ENCODE results near the gene IDH3B.

Gene IDH3B

DNA sequence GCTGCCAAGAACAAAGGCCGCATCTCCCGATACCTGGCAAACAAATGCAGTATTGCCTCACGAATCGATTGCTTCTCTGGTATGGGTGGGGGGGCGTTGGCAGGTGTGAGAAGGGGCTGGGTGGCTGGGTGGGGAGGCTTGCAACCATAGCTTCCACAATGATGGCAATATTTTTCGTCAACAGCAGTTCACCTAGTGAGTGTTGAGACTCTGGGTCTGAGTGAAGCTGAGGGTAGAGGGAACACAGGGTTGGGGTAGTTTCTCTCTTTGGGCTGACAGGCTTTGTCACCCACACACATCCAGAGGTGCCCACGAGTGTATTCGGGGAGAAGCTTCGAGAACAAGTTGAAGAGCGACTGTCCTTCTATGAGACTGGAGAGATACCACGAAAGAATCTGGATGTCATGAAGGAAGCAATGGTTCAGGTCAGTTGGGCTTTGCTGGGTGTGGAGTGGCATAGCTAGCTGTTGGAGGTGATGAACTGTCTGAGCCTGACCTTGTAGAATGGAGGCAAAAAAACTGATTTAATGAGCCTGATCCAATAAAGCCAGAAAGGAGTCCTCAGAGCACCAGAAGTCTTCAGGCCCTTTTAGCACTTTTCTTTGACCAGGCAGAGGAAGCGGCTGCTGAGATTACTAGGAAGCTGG is 7.4 kb downstream of the IDH3B start:
- H3K4me1 ChIP-seq: no peaks in the 10 kb centered on the region
- TF ChIP-seq, protein P1, sequence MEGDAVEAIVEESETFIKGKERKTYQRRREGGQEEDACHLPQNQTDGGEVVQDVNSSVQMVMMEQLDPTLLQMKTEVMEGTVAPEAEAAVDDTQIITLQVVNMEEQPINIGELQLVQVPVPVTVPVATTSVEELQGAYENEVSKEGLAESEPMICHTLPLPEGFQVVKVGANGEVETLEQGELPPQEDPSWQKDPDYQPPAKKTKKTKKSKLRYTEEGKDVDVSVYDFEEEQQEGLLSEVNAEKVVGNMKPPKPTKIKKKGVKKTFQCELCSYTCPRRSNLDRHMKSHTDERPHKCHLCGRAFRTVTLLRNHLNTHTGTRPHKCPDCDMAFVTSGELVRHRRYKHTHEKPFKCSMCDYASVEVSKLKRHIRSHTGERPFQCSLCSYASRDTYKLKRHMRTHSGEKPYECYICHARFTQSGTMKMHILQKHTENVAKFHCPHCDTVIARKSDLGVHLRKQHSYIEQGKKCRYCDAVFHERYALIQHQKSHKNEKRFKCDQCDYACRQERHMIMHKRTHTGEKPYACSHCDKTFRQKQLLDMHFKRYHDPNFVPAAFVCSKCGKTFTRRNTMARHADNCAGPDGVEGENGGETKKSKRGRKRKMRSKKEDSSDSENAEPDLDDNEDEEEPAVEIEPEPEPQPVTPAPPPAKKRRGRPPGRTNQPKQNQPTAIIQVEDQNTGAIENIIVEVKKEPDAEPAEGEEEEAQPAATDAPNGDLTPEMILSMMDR (IDR thresholded peaks at IDR 0.05; ENCODE audit: low read depth, low read length): no peak
- no peaks in the 10 kb centered on the region for H3K27me3 ChIP-seq
- no peak for DNase-seq
- no peaks in the 10 kb centered on the region for H3K9me3 ChIP-seq
- H3K36me3 ChIP-seq: peaks cover 58% of the 10 kb centered on the region
- H3K4me3 ChIP-seq (ENCODE audit: low read depth, low read length): no peak overlapping the region

DNA sequence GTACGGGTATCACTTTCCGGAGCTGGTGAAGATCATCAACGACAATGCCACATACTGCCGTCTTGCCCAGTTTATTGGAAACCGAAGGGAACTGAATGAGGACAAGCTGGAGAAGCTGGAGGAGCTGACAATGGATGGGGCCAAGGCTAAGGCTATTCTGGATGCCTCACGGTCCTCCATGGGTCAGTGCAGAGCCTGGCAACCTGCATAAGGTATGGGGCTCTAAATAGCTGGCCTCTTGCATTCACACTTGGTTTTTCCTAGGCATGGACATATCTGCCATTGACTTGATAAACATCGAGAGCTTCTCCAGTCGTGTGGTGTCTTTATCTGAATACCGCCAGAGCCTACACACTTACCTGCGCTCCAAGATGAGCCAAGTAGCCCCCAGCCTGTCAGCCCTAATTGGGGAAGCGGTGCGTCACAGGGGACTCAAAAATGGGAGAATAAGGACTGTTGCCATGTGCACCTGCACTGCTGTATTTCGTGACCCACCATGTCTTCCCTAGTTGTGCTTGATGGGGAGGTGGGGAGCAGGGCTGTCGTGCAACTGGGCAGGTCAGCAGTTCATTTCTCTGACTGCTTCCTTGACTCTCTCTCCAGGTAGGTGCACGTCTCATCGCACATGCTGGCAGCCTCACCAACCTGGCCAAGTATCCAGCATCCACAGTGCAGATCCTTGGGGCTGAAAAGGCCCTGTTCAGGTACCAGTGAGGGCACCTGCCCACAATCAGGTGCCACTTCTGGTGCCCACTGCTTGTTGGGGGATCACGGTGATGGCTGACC is 8.5 kb downstream of the IDH3B start:
- no peaks in the 10 kb centered on the region for H3K9me3 ChIP-seq
- no peak overlapping the region for H3K4me3 ChIP-seq (ENCODE audit: low read depth, low read length)
- H3K36me3 ChIP-seq: peaks cover 58% of the 10 kb centered on the region
- TF ChIP-seq, protein P1 (IDR thresholded peaks at IDR 0.05; ENCODE audit: low read depth, low read length): no peak
- H3K27me3 ChIP-seq: no peaks in the 10 kb centered on the region
- no peak for DNase-seq
- H3K4me1 ChIP-seq: no peaks in the 10 kb centered on the region

DNA sequence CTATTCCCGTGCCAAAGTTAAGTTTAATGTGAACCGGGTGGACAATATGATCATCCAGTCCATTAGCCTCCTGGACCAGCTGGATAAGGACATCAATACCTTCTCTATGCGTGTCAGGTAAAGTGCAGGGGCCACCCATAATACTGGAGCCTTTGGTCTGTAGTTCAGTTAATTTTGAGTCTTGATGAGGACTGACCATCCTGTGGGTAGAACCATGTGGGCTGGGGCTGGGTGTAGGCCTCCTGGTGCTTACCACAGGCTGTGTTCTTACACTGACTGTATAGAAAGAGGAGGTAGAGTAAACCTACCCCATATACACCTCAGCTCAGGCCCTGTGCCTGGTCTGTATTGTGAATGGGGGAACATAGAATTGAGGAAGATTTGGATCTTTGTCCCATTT is 9.2 kb downstream of the IDH3B start:
- Histone ChIP-seq H3K4me1 (no peaks in the 10 kb centered on the region), H3K36me3 (peaks cover 58% of the 10 kb centered on the region), H3K27me3 (no peaks in the 10 kb centered on the region), H3K4me3 (ENCODE audit: low read depth, low read length) (peak overlapping the region; percentile 95), H3K9me3 (no peaks in the 10 kb centered on the region)
- TF ChIP-seq, protein P1 (IDR thresholded peaks at IDR 0.05; ENCODE audit: low read depth, low read length): no peak
- DNase-seq: no peak

DNA sequence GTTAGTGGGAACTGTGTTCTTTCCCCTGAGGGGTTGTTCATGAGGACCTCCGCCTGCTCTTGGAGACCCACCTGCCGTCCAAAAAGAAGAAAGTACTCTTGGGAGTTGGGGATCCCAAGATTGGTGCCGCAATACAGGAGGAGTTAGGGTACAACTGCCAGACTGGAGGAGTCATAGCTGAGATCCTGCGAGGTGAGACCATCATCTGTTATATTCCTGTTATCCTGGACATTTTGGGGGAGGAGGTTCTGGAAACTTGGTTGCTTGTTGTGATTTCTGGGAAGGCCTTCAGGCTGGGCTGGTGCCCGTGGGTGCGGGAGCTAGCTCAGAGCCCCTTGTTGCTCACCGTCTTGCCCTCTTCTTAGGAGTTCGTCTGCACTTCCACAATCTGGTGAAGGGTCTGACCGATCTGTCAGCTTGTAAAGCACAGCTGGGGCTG is 9.6 kb downstream of the IDH3B start:
- Histone ChIP-seq H3K4me1 (no peaks in the 10 kb centered on the region), H3K27me3 (no peaks in the 10 kb centered on the region), H3K4me3 (ENCODE audit: low read depth, low read length) (peak overlapping the region; percentile 95), H3K9me3 (no peaks in the 10 kb centered on the region), H3K36me3 (peaks cover 58% of the 10 kb centered on the region)
- TF ChIP-seq, protein P1 (IDR thresholded peaks at IDR 0.05; ENCODE audit: low read depth, low read length): no peak
- DNase-seq: no peak

DNA sequence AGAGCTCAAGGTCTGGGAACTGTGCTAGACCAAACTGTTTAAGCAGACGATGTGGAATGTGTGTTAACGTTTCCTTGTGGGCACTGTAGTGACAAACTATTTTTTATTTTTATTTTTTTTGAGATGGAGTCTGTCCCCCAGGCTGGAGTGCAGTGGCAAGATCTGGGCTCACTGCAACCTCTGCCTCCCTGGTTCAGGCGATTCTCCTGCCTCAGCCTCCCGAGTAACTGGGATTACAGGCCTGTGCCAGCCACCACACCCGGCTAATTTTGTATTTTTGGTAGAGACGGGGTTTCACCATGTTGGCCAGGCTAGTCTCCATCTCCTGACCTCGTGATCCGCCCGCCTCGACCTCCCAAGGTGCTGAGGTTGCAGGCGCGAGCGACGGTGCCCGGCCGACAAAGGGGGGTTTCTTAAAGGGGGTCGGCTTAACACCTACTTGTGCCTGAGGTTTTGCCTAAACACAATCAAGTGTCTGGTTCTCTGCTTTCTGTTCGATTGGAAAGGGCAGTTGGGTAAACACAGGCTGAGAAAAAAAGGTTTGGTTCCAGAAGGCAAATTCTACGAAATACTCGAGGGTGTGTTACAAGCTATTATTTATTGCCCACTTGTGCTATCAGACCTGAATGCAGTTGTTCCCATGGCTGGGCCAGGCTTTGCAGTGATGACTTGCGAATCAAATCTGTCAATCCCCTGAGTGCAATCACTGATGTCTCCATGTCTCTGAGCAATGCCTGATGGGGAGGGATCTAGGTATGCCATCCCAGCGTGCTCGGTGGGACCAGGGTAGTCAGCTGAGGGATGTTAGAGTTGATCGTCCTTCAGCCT is 10.2 kb downstream of the IDH3B start:
- TF ChIP-seq, protein P1 (IDR thresholded peaks at IDR 0.05; ENCODE audit: low read depth, low read length): no peak
- H3K4me3 ChIP-seq (ENCODE audit: low read depth, low read length): peak overlapping the region; percentile 95
- no peaks in the 10 kb centered on the region for H3K27me3 ChIP-seq
- no peaks in the 10 kb centered on the region for H3K4me1 ChIP-seq
- DNase-seq: no peak
- H3K36me3 ChIP-seq: peaks cover 58% of the 10 kb centered on the region
- H3K9me3 ChIP-seq: no peaks in the 10 kb centered on the region
